ENCODE results near the gene KRTAP5-1.
"Not testable (repeated sequence)": the region's sequence is repeated elsewhere in the genome, so short reads cannot be mapped to it uniquely, and the experiment has no call there.

KRTAP5-1 gene

GRCh38 chr11:1584661-1585370 is at the start of gene KRTAP5-1:
TSS of gene KRTAP5-1 (minus strand) at chr11:1585283. CDS start at chr11:1585249, 34 bp downstream.
- not testable (repeated sequence) for DNase-seq (ENCODE audit: low read depth); H3K4me3 ChIP-seq (ENCODE audit: low read depth, low read length)

GRCh38 chr11:1633864-1634263 is 48.8 kb upstream of the KRTAP5-1 start:
- DNase-seq (ENCODE audit: low read depth): no peak
- TF ChIP-seq MYC (IDR thresholded peaks at IDR 0.05; ENCODE audit: low read depth, low read length): no peak
- TF ChIP-seq POLR2A (IDR thresholded peaks at IDR 0.05; ENCODE audit: extremely low read depth, insufficient read length): no peak
- TF ChIP-seq MAX (IDR thresholded peaks at IDR 0.05; ENCODE audit: low read depth, low read length): no peak
- TF ChIP-seq CTCF (IDR thresholded peaks at IDR 0.05; ENCODE audit: low read depth, low read length): no peak
- no peak overlapping the region for H3K4me3 ChIP-seq (ENCODE audit: low read depth, low read length)

GRCh38 chr11:1632053-1632714 is 47.1 kb upstream of the KRTAP5-1 start:
- no peak for DNase-seq (ENCODE audit: low read depth)
- TF ChIP-seq CTCF (IDR thresholded peaks at IDR 0.05; ENCODE audit: low read depth, low read length) (no peak), POLR2A (IDR thresholded peaks at IDR 0.05; ENCODE audit: extremely low read depth, insufficient read length) (no peak), MAX (IDR thresholded peaks at IDR 0.05; ENCODE audit: low read depth, low read length) (no peak), MYC (IDR thresholded peaks at IDR 0.05; ENCODE audit: low read depth, low read length) (no peak)

GRCh38 chr11:1631066-1631568 is 46.0 kb upstream of the KRTAP5-1 start:
- no peak overlapping the region for H3K4me3 ChIP-seq (ENCODE audit: low read depth, low read length)
- TF ChIP-seq MYC (IDR thresholded peaks at IDR 0.05; ENCODE audit: low read depth, low read length) (no peak), CTCF (IDR thresholded peaks at IDR 0.05; ENCODE audit: low read depth, low read length) (no peak), MAX (IDR thresholded peaks at IDR 0.05; ENCODE audit: low read depth, low read length) (no peak), POLR2A (IDR thresholded peaks at IDR 0.05; ENCODE audit: extremely low read depth, insufficient read length) (no peak)
- no peak for DNase-seq (ENCODE audit: low read depth)

More at GRCh38 chr11:1632053-1632714, 47.1 kb upstream of the KRTAP5-1 start:
- no peak overlapping the region for H3K4me3 ChIP-seq (ENCODE audit: low read depth, low read length)

GRCh38 chr11:1630271-1630670 is 45.2 kb upstream of the KRTAP5-1 start:
- TF ChIP-seq CTCF (IDR thresholded peaks at IDR 0.05; ENCODE audit: low read depth, low read length): no peak
- no peak for TF ChIP-seq POLR2A (IDR thresholded peaks at IDR 0.05; ENCODE audit: extremely low read depth, insufficient read length)
- no peak overlapping the region for H3K4me3 ChIP-seq (ENCODE audit: low read depth, low read length)
- no peak for DNase-seq (ENCODE audit: low read depth)

GRCh38 chr11:1629326-1630185 is 44.5 kb upstream of the KRTAP5-1 start, which contains the start of gene KRTAP5-5:
TSS of gene KRTAP5-5 (plus strand) at chr11:1629775. CDS start at chr11:1629841, 66 bp downstream.
- TF ChIP-seq CTCF (IDR thresholded peaks at IDR 0.05; ENCODE audit: low read depth, low read length) (no peak), POLR2A (IDR thresholded peaks at IDR 0.05; ENCODE audit: extremely low read depth, insufficient read length) (no peak), MYC (IDR thresholded peaks at IDR 0.05; ENCODE audit: low read depth, low read length) (no peak), MAX (IDR thresholded peaks at IDR 0.05; ENCODE audit: low read depth, low read length) (no peak)
- H3K4me3 ChIP-seq (ENCODE audit: low read depth, low read length): no peak within 1 kb of the TSS
- no peak for DNase-seq (ENCODE audit: low read depth)

All from NB4 (cell line).